ENCODE measurements around the gene CCDC167. TPM values are rescaled to one million over a fixed set of nuclear protein-coding genes. Genes with fewer than 3 reads are reported as not detected.

CCDC167 gene
- total RNA-seq, 1 experiment from 2014 or later: 31.9 TPM

DNA sequence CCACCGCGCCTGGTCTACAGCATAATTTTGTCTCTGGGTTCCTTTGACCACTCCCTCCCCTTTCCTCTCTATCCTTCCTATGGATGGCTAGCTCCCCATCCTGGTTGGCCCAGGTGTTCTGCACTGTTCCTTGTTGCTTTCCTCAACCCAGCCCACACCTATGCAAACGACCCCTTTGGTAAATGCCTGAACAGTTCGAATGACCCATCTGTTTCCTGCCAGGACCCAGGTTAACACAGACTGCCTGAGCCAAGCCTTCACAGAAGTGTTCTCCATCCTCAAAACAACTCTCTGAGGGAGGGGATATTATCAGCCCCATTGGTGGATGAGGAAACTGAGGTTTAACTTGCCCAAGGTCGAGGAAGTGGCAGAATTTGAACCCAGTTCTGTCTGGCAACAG lies 44.8 kb upstream of the CCDC167 start:
- H3K18ac ChIP-seq (ENCODE audit: insufficient read length, low read depth, low read length): no peak overlapping the region
- H3K56ac ChIP-seq (ENCODE audit: insufficient read length, low read depth, low read length): no peak overlapping the region
- no peak overlapping the region for H4K91ac ChIP-seq (ENCODE audit: insufficient read length, low read depth, low read length)
- no peak overlapping the region for H4K8ac ChIP-seq (replicated peaks; ENCODE audit: insufficient read length, low read depth, low read length)
- Mint-ChIP-seq H3K4me1 (peaks cover 8 to 28% of the 10 kb centered on the region in 2 experiments), H3K36me3 (ENCODE audit: insufficient read depth in 1 of 3, low read depth in 3 of 3) (no peaks in the 10 kb centered on the region), H3K4me3 (no peak overlapping the region), H3K9me3 (no peaks in the 10 kb centered on the region; a peak in 1 of 5 replicates), H3K27me3 (ENCODE audit: low read depth) (peaks cover 20% of the 10 kb centered on the region), H3K27ac (no peak overlapping the region)
- H2AFZ ChIP-seq (ENCODE audit: low read length): no peak overlapping the region
- WGBS (ENCODE audit: extremely low coverage, insufficient read length, low lambda C conversion rate): no CpG with 5 or more reads among the region's 5 CpGs
- H4K20me1 ChIP-seq (ENCODE audit: control insufficient read depth, insufficient read depth, insufficient read length): no peaks in the 10 kb centered on the region
- H3K23ac ChIP-seq (ENCODE audit: insufficient read length, low read depth, low read length): no peak overlapping the region
- H3K79me1 ChIP-seq (ENCODE audit: insufficient read depth, low read depth, low read length, poor library complexity, severe bottlenecking): no peaks in the 10 kb centered on the region
- H3K27me3 ChIP-seq (ENCODE audit: insufficient read depth, low read length): no peaks in the 10 kb centered on the region; the same call in 1 of the 2 replicates
- H3K14ac ChIP-seq (ENCODE audit: insufficient read depth, low read length): no peak overlapping the region
- no peak overlapping the region for H2BK120ac ChIP-seq (ENCODE audit: low read depth, low read length, poor library complexity, severe bottlenecking)
- no peak overlapping the region for H3K4me2 ChIP-seq (ENCODE audit: insufficient read depth, insufficient read length, low read length)
- H2BK20ac ChIP-seq (ENCODE audit: low read depth, low read length, poor library complexity, severe bottlenecking): no peak overlapping the region
- no peak for DNase-seq
- no peak overlapping the region for H2AK5ac ChIP-seq (ENCODE audit: insufficient read length, low read length)
- H2BK5ac ChIP-seq (ENCODE audit: insufficient read length, low read length): no peak overlapping the region
- H3K9me3 ChIP-seq (ENCODE audit: control insufficient read depth, low read depth, low read length): no peaks in the 10 kb centered on the region
- no peak overlapping the region for H4K5ac ChIP-seq (ENCODE audit: insufficient read length, low read depth, low read length)
- no peaks in the 10 kb centered on the region for H3K23me2 ChIP-seq (ENCODE audit: insufficient read length, low read depth, low read length, poor library complexity, severe bottlenecking)
- no peaks in the 10 kb centered on the region for H3K79me2 ChIP-seq (ENCODE audit: insufficient read depth, low read length)
- H3K4ac ChIP-seq (ENCODE audit: low read depth, low read length): no peak overlapping the region
- no peak overlapping the region for H2BK15ac ChIP-seq (ENCODE audit: low read depth, low read length)
- no peaks in the 10 kb centered on the region; the same call in 1 of the 2 replicates for H3K4me1 ChIP-seq (ENCODE audit: insufficient read depth, low read length)
- H3K27ac ChIP-seq (ENCODE audit: insufficient read length, low read depth, low read length): no peak overlapping the region
- no peak overlapping the region for H2BK12ac ChIP-seq (ENCODE audit: insufficient read length, low read depth, low read length)
- no peak overlapping the region for H3K9ac ChIP-seq (ENCODE audit: extremely low read depth, insufficient read length, low read length)
- no peak overlapping the region for H3T11ph ChIP-seq (ENCODE audit: low read length)
- TF ChIP-seq, protein P1, sequence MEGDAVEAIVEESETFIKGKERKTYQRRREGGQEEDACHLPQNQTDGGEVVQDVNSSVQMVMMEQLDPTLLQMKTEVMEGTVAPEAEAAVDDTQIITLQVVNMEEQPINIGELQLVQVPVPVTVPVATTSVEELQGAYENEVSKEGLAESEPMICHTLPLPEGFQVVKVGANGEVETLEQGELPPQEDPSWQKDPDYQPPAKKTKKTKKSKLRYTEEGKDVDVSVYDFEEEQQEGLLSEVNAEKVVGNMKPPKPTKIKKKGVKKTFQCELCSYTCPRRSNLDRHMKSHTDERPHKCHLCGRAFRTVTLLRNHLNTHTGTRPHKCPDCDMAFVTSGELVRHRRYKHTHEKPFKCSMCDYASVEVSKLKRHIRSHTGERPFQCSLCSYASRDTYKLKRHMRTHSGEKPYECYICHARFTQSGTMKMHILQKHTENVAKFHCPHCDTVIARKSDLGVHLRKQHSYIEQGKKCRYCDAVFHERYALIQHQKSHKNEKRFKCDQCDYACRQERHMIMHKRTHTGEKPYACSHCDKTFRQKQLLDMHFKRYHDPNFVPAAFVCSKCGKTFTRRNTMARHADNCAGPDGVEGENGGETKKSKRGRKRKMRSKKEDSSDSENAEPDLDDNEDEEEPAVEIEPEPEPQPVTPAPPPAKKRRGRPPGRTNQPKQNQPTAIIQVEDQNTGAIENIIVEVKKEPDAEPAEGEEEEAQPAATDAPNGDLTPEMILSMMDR (conservative IDR thresholded peaks at IDR 0.05): no peak
